Measurements from ENCODE around the gene COL27A1. TPM values are rescaled to one million over a fixed set of nuclear protein-coding genes. Genes with fewer than 3 reads are reported as not detected.

The COL27A1 gene
- total and polyA plus RNA-seq, 2 donors: 8.1 to 21.5 TPM

DNA sequence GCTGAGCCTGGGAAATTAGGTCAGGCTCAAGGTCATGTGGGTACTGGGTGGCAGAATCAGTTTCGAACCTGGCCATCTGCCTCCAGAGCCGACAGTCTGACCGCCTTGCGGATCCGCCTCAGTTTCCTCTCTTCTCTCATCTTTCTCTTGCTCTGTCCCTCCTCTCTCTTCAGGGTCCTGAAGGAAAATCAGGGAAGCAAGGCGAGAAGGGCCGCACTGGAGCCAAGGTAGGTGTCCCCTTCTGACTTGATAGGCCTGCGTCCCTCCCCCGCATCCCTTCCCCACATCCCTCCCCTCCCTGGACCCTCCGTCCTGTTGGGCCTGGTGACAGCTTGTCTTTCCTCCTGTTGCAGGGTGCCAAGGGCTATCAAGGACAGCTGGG is 126.8 kb downstream of the COL27A1 start:
- DNase-seq (ENCODE audit: extremely low spot score): no peak
- no peak overlapping the region for H3K27ac ChIP-seq (ENCODE audit: low read depth)
- WGBS: 92% methylated on average over 10 of the region's 10 CpGs
- H3K4me3 ChIP-seq (ENCODE audit: low read depth, low read length): no peak overlapping the region
- no peaks in the 10 kb centered on the region for H3K4me1 ChIP-seq (ENCODE audit: insufficient read depth)
- no peaks in the 10 kb centered on the region for H3K36me3 ChIP-seq (ENCODE audit: insufficient read depth)

DNA sequence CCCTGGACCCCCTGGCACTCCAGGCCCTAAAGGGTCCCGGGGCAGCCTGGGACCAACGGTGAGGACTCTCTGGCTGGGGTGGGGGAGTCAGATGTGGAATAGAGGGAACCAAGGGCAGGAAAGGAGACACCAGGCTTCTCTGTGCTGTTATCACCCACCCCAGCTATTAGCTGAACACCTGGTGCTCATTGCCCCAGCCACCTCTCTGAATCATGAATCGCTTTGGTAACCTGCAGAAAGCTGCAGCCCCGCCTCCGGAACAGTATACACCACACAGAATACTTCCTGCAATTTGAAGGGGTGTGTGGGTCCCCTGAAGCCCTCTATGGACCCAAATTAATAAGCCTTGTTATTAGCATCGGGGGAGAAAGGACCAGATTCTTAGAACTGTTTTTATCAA is 127.2 kb downstream of the COL27A1 start:
- H3K27ac ChIP-seq (ENCODE audit: low read depth): no peak overlapping the region
- DNase-seq (ENCODE audit: extremely low spot score): no peak
- no peaks in the 10 kb centered on the region for H3K36me3 ChIP-seq (ENCODE audit: insufficient read depth)
- no peaks in the 10 kb centered on the region for H3K4me1 ChIP-seq (ENCODE audit: insufficient read depth)
- H3K4me3 ChIP-seq (ENCODE audit: low read depth, low read length): no peak overlapping the region
- WGBS: 84% methylated on average over 6 of the region's 6 CpGs

DNA sequence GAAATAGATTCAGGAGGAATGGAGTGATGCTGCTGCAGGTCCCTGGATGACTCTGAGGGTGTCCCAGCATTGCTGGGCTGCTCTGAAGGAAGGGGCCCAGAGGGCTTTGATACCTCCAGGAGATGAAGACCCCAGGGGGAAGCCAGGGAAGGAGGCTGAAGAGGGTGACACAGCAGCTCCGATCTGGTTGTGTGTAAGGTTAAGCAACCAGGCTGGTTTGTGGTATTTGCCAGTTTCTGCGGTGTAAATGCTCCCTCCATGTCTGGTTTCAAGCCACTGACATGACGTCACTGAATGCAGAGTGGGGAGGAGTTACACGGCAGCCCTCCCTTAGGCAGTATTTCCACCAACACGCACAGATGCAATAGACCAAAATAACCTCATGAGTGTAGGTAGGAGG is 127.6 kb downstream of the COL27A1 start:
- no peak for DNase-seq (ENCODE audit: extremely low spot score)

DNA sequence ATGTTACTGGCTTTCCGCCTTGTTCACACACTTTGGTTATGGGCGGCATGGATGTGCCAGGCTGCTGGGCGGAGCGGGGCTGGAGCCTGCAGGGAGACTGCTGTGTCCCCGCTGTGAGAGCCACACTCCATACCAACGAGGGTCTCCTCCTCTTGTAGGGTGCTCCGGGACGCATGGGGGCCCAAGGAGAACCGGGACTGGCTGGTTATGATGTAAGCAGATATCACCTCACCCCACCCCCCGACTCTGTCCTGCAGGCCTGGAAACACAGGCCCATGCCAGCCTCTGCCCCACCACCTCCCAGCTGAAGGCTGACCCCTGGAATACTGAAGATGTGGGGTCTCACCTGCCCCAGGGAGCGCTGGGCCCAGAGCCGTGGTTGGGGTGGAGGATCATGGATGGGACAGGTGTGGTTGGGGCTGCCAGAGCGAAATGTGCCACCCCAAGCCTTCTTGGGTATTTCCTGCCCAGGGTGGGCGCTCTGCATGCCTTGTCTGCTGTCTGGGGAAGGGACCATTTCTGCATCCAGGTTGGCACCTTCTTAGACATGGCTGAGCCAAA is 128.3 kb downstream of the COL27A1 start:
- Histone ChIP-seq H3K36me3 (ENCODE audit: insufficient read depth) (no peaks in the 10 kb centered on the region), H3K4me1 (ENCODE audit: insufficient read depth) (no peaks in the 10 kb centered on the region), H3K27ac (ENCODE audit: low read depth) (no peak overlapping the region), H3K4me3 (ENCODE audit: low read depth, low read length) (no peak overlapping the region)
- WGBS: 94% methylated on average over 14 of the region's 14 CpGs
- DNase-seq (ENCODE audit: extremely low spot score): no peak

More for the DNA sequence above, 127.6 kb downstream of the COL27A1 start:
- 54% methylated on average over 5 of the region's 5 CpGs for WGBS
- Histone ChIP-seq H3K36me3 (ENCODE audit: insufficient read depth) (no peaks in the 10 kb centered on the region), H3K4me1 (ENCODE audit: insufficient read depth) (no peaks in the 10 kb centered on the region), H3K4me3 (ENCODE audit: low read depth, low read length) (no peak overlapping the region), H3K27ac (ENCODE audit: low read depth) (no peak overlapping the region)

DNA sequence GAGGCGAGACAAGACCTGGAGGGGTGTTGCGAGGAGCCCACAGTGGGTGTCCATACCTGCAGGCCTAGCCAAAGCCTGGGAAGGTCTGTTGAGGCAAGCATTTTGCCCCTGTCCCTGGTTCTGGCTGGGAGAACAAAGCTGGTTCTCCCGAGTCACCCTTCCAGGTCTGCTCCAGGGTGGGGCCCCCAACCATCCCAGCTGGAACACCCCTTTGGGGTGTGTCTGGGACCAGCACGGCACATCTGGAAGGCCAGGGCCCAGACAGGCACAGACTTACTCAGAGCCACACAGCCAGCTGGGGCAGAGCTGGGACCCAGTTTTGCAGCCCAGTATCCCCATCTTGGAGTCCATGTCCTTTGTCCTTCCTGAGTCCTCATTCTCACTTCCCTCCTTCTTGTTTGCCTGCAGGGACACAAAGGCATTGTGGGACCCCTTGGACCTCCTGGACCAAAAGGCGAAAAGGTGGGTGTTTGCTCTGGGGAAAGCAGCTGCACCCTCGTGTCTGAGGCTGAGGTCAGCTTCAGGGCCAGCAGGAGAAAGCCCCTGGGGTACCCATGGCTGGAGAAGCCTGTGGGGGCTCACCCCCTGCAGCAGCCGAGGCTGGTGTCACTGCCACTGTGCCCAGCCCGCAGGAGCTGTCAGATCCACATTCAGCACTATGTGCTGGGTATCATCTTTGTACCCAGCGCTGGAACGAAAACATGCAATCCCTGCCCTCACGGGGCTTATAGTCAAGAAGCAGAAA is 129.2 kb downstream of the COL27A1 start:
- H3K4me3 ChIP-seq (ENCODE audit: low read depth, low read length): no peak overlapping the region
- H3K27ac ChIP-seq (ENCODE audit: low read depth): no peak overlapping the region
- no peak for DNase-seq (ENCODE audit: extremely low spot score)
- WGBS: 95% methylated on average over 11 of the region's 11 CpGs
- H3K36me3 ChIP-seq (ENCODE audit: insufficient read depth): no peaks in the 10 kb centered on the region
- H3K4me1 ChIP-seq (ENCODE audit: insufficient read depth): no peaks in the 10 kb centered on the region

- 43% methylated on average over 20 of the region's 20 CpGs for WGBS
- DNase-seq (ENCODE audit: extremely low spot score): no peak
- Histone ChIP-seq H3K27ac (ENCODE audit: low read depth) (no peak overlapping the region), H3K36me3 (ENCODE audit: insufficient read depth) (no peaks in the 10 kb centered on the region), H3K4me1 (ENCODE audit: insufficient read depth) (no peaks in the 10 kb centered on the region), H3K4me3 (ENCODE audit: low read depth, low read length) (no peak overlapping the region)
These were observed 130.0 kb downstream of the COL27A1 start for GRCh38 chr9:114285166-114285867.

DNA sequence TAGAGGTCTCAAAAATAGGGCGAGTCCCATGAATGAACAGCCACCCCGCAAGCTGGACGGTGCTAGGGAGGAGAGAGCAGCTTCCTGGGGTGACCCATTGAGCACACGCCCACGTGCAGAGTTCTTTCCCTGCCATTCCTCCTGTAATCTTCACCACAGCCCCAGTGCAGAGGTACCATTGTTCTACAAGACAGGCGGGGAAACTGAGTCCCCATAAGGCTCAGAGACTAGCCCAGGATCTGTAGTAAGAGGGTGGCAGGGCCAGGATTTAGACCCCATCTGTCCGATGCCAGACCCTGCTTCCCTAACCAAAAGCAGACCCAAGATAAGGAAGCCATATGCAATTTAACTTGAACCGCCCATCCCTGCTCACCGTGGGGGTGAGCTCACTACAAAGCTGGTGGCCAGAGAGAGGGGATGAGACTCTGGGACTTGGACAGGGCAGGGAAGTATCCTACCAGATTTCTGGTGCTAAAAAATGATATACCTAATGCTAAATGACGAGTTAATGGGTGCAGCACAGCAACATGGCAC is 130.9 kb downstream of the COL27A1 start:
- no peaks in the 10 kb centered on the region for H3K36me3 ChIP-seq (ENCODE audit: insufficient read depth)
- WGBS: 91% methylated on average over 10 of the region's 10 CpGs
- no peak for DNase-seq (ENCODE audit: extremely low spot score)
- H3K27ac ChIP-seq (ENCODE audit: low read depth): no peak overlapping the region
- no peak overlapping the region for H3K4me3 ChIP-seq (ENCODE audit: low read depth, low read length)
- no peaks in the 10 kb centered on the region for H3K4me1 ChIP-seq (ENCODE audit: insufficient read depth)

DNA sequence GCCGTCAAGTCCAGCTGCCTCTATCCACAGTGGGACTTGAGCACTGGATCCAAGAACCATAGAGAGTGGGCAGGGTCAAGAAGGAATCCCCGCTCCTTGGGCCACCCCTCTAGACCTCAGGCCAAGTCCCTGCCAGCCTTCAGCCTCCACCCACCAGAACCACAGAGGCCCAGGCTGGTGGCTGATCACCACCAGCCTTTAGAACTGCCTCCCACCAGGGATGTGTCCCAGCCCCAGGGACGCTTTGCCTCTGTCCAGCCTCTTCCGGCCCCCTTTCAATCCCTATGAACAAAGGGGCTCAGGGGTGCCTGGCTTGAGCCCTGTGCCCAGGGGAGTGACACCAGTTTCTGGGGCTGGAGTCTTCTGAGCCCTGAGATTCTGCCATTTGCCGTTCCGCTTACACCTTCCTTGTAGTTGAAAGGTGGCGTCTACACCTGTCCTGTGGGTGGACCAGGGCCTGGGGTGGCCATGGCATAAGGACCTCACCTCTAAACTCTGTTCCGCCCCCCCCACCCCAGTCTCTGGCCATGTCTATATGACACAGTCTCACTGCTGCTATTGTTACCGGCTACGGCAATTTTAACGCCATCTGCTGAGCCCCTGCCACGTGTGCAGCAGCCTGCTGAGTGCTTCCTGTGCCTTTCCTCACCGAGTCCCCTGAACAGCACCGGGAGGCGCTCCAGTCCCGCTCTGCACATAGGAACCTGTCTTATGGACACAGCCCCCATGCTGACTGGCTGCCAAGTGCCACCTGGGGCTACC is 131.8 kb downstream of the COL27A1 start:
- Histone ChIP-seq H3K36me3 (ENCODE audit: insufficient read depth) (no peaks in the 10 kb centered on the region), H3K27ac (ENCODE audit: low read depth) (no peak overlapping the region), H3K4me1 (ENCODE audit: insufficient read depth) (no peaks in the 10 kb centered on the region), H3K4me3 (ENCODE audit: low read depth, low read length) (no peak overlapping the region)
- DNase-seq (ENCODE audit: extremely low spot score): no peak
- WGBS: 90% methylated on average over 16 of the region's 16 CpGs

- 82% methylated on average over 15 of the region's 15 CpGs for WGBS
These were observed 132.4 kb downstream of the COL27A1 start for GRCh38 chr9:114287763-114288192.

DNA sequence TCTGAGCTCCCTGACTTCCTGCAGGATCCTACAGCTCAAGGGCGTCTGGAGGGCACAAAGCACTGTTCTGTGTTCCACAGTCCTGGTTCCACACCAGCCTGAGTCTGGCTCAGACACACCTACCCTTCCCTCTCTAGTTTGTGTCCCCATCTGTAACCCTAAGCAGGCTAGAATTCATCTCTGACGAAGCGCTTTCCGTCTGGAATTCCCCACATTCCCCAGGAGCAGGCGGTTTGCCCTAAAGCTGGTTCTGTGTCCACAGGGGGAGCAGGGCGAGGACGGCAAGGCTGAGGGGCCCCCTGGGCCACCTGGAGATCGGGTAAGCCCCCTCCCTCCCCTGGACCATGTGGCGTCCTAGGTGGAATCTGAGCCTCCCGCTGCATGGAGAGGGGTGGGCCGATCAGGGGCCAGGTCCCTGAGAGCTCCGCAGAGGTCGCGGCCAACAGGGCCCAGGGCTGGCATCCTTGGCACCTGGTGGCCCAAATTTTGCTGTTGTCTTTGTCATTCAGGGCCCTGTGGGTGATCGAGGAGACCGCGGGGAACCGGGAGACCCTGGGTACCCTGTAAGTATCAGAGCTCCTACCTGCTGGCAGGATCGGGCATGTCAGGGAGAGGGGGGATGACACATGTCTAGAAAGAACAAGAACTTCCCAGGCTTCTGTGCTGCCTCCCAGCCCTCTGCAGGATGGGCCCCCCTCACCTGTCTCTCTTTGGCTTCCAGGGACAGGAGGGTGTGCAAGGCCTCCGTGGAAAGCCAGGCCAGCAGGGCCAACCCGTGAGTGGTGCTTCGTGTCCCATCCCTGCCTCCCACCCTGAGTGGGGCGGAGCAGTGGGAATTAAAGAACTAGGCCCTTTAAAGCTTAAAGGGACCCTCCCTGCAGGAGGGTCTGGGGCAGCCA is 133.1 kb downstream of the COL27A1 start:
- Histone ChIP-seq H3K27ac (ENCODE audit: low read depth) (no peak overlapping the region), H3K36me3 (ENCODE audit: insufficient read depth) (no peaks in the 10 kb centered on the region), H3K4me3 (ENCODE audit: low read depth, low read length) (no peak overlapping the region), H3K4me1 (ENCODE audit: insufficient read depth) (no peaks in the 10 kb centered on the region)
- DNase-seq (ENCODE audit: extremely low spot score): no peak
- WGBS: 69% methylated on average over 23 of the region's 23 CpGs

More at GRCh38 chr9:114287763-114288192, 132.4 kb downstream of the COL27A1 start:
- no peak for DNase-seq (ENCODE audit: extremely low spot score)
- Histone ChIP-seq H3K4me1 (ENCODE audit: insufficient read depth) (no peaks in the 10 kb centered on the region), H3K4me3 (ENCODE audit: low read depth, low read length) (no peak overlapping the region), H3K36me3 (ENCODE audit: insufficient read depth) (no peaks in the 10 kb centered on the region), H3K27ac (ENCODE audit: low read depth) (no peak overlapping the region)

DNA sequence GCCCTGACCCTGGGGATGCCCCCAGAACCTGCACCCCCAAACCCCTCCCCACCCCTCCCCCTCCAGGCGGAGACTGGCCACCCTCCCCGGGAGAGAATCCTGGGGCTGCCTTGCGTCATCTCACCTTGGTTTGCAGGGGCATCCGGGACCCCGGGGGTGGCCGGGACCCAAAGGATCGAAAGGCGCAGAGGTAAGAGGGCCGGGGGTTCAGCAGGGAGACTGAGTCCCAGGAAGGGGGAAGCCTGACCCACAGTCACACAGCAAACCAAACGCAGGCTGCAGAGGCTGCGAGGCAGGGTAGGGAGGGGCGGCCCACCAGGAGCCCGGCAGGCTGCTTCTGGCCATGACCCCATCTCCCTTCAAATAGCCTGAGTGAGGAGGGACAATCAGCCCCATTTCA is 133.8 kb downstream of the COL27A1 start:
- no peak for DNase-seq (ENCODE audit: extremely low spot score)
- Histone ChIP-seq H3K27ac (ENCODE audit: low read depth) (no peak overlapping the region), H3K36me3 (ENCODE audit: insufficient read depth) (no peaks in the 10 kb centered on the region), H3K4me1 (ENCODE audit: insufficient read depth) (no peaks in the 10 kb centered on the region), H3K4me3 (ENCODE audit: low read depth, low read length) (no peak overlapping the region)
- WGBS: 89% methylated on average over 13 of the region's 13 CpGs

DNA sequence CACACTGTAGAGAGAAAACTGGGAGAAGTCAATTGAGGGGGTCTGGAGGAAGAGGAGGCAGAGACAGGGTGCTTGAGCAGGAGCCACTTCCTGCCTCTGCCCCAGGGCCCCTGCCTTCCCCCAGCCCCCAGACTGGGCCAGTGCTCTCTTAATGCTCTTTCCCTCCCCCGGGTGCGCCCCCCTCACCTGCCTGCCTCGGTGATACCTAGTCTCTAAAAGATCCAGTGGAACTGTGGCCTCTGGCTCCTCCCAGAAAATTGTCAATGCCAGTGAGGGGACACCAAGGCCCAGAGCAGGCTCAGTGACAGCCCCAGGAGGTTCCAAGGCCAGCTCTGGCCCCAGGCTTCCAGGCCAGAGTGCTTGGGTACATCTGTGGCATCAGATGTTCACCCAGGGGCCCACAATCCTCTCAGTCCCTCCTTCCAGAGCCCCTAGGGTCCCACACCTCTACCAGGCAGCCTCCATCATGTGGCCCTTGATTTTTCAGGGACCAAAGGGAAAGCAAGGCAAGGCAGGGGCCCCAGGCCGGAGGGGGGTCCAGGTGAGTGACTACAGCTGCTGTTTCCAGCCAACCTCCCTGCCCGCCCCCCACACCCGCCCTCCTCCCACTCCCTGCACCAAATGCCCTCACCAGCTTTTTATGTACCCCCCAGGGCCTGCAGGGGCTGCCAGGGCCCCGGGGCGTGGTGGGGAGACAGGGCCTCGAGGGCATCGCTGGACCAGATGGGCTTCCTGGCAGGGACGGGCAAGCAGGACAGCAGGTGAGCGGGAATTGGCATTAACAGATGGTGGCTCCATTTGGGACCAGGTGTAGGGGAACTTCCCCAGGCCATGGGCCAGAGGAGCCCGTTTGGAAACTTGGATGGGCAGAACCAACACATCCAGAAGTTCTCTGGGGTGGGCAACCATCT is 134.5 kb downstream of the COL27A1 start:
- Histone ChIP-seq H3K27ac (ENCODE audit: low read depth) (no peak overlapping the region), H3K4me3 (ENCODE audit: low read depth, low read length) (no peak overlapping the region), H3K36me3 (ENCODE audit: insufficient read depth) (no peaks in the 10 kb centered on the region), H3K4me1 (ENCODE audit: insufficient read depth) (no peaks in the 10 kb centered on the region)
- 90% methylated on average over 13 of the region's 13 CpGs for WGBS
- DNase-seq (ENCODE audit: extremely low spot score): no peak
